Thyroid gland (tissue), 4 donors: ENCODE measurements around the gene SRD5A3.

ENCODE experiments used
- CTCF ChIP-seq, 6 experiments: fragments of 200-600 bp in 3 of 6; fragments of 450-650 bp in 3 of 6; sonication (generic) in 3 of 6; IDR thresholded peaks; one replicate each; pipeline ENCODE4 v1.5.1; 2016 to 2019; ENCODE audit warnings: antibody characterized with exemption in 6 of 6, mild to moderate bottlenecking in 2 of 6, inconsistent platforms in 1 of 6, moderate library complexity in 1 of 6
- POLR2A ChIP-seq, 2 donors: fragments of 450-650 bp; IDR thresholded peaks; one replicate each; pipeline ENCODE4 v1.6.1; 2017; ENCODE audit warnings: antibody characterized with exemption in 2 of 2, mild to moderate bottlenecking in 2 of 2, moderate library complexity in 1 of 2

- TF ChIP-seq CTCF (IDR thresholded peaks at IDR 0.05) (no peak), POLR2A (IDR thresholded peaks at IDR 0.05) (no peak)
Measured at GRCh38 chr4:55398966-55399365, 52.9 kb downstream of the SRD5A3 start.
